Smooth muscle cell of the umbilical artery (primary cell): Measurements from ENCODE around the gene LRCH4. TPM values are rescaled to one million over a fixed set of nuclear protein-coding genes. Genes with fewer than 3 reads are reported as not detected.

Experiments used
- total RNA-seq: library from RNA; depleted of rRNA; stranded (reverse); fragments of >200 nt; gene quantifications from 2 replicates; pipeline ENCODE4 v1.2.3, GENCODE V29; 2014

LRCH4 gene
- 7.7 and 12.6 TPM in 2 replicates for total RNA-seq

GRCh38 chr7:100585511-100586265 lies at the start of gene LRCH4:
Gene LRCH4, minus strand, starts transcription at chr7:100586129. Its CDS starts 29 bp downstream, at chr7:100586100.

GRCh38 chr7:100611983-100612729 lies 26.2 kb upstream of the LRCH4 start, which contains the start of gene MOSPD3:
Gene MOSPD3, plus strand, starts transcription at chr7:100612540. Its CDS starts 252 bp downstream, at chr7:100612792.

GRCh38 chr7:100586266-100587025 lies 517 bp upstream of the LRCH4 start, which contains the start of gene FBXO24:
Gene FBXO24, plus strand, starts transcription at chr7:100586328. Its CDS starts 298 bp downstream, at chr7:100586626.

GRCh38 chr7:100573691-100574361 lies 12.1 kb downstream of the LRCH4 start, which contains the start of gene SAP25:
Gene SAP25, minus strand, starts transcription at chr7:100573900. Its CDS starts 158 bp downstream, at chr7:100573742.

GRCh38 chr7:100538654-100539435 lies 47.1 kb downstream of the LRCH4 start, which contains the start of gene AGFG2:
Gene AGFG2, plus strand, starts transcription at chr7:100539203. Its CDS starts 144 bp downstream, at chr7:100539347.

Other genes starting within 250 kb of the LRCH4 start
- gene PILRB, start 228.0 kb downstream of the LRCH4 start, total RNA-seq: 10.4 and 13.5 TPM in 2 replicates
- gene PILRA, start 212.6 kb downstream of the LRCH4 start, total RNA-seq: 0.89 TPM in 1 of 2 replicates, not detected in the other
- 1.1 and 1.2 TPM in 2 replicates for gene ZCWPW1, start 157.4 kb downstream of the LRCH4 start, total RNA-seq
- gene MEPCE, start 156.3 kb downstream of the LRCH4 start, total RNA-seq: 14.8 and 17.9 TPM in 2 replicates
- gene PPP1R35, start 149.6 kb downstream of the LRCH4 start, total RNA-seq: 11.3 and 12.5 TPM in 2 replicates
- gene SPACDR, start 121.9 kb downstream of the LRCH4 start, total RNA-seq: 0.30 and 1.5 TPM in 2 replicates
- gene TSC22D4, start 106.9 kb downstream of the LRCH4 start, total RNA-seq: 10.1 and 19.5 TPM in 2 replicates
- 0.83 and 1.2 TPM in 2 replicates for gene NYAP1, start 102.2 kb downstream of the LRCH4 start, total RNA-seq
- gene AGFG2, start 46.9 kb downstream of the LRCH4 start, total RNA-seq: 3.0 and 4.4 TPM in 2 replicates
- not detected in 2 replicates for gene SAP25, start 12.2 kb downstream of the LRCH4 start, total RNA-seq
- 0.30 and 0.32 TPM in 2 replicates for gene FBXO24, start 199 bp upstream of the LRCH4 start, total RNA-seq
- 16.9 and 51.6 TPM in 2 replicates for gene PCOLCE, start 16.2 kb upstream of the LRCH4 start, total RNA-seq
- 4.2 and 5.4 TPM in 2 replicates for gene MOSPD3, start 26.4 kb upstream of the LRCH4 start, total RNA-seq
- 0.83 and 0.89 TPM in 2 replicates for gene TFR2, start 55.4 kb upstream of the LRCH4 start, total RNA-seq
- gene ACTL6B, start 70.3 kb upstream of the LRCH4 start, total RNA-seq: not detected in 2 replicates
- gene GNB2, start 87.6 kb upstream of the LRCH4 start, total RNA-seq: 61.5 and 126 TPM in 2 replicates
- 11.3 and 14.4 TPM in 2 replicates for gene GIGYF1, start 108.1 kb upstream of the LRCH4 start, total RNA-seq
- 27.6 and 27.9 TPM in 2 replicates for gene POP7, start 120.0 kb upstream of the LRCH4 start, total RNA-seq
- gene EPO, start 134.3 kb upstream of the LRCH4 start, total RNA-seq: not detected in 2 replicates
- gene ZAN, start 147.5 kb upstream of the LRCH4 start, total RNA-seq: not detected in 2 replicates
- 57.0 and 69.2 TPM in 2 replicates for gene EPHB4, start 241.4 kb upstream of the LRCH4 start, total RNA-seq